Embryonic facial prominence (tissue), 1 donor: ENCODE data around the gene LCE1D.

ENCODE experiments used
- DNase-seq: peaks from one replicate; pipeline ENCODE4 v3.0.0-alpha.2; 2016; ENCODE audit errors: extremely low spot score

The LCE1D gene, protein sequence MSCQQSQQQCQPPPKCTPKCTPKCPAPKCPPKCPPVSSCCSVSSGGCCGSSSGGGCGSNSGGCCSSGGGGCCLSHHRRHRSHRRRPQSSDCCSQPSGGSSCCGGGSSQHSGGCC

DNA sequence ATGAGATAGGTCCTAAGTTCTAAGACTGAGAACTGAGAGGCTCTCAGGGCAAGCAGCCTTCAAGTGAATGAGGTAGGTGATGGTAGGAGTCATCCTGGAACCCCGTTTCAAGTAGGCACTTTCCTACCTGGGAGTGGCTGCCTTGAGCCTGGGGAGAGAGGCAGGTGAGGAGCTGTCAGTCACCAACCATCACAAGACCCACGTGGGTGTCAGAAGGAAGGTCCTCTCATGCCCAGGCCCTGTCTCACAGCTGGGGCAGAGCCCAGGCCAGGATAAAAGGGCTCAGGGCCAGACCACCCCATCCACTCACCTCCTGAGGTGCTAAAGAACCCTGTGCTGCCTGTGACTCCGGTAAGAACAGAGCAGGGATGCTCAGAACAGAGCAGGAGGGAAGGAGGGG is at the start of gene LCE1D:
Gene LCE1D, plus strand, starts transcription at position 301 of the 400 bp plus-strand sequence. CDS start 1,074 bp downstream, outside the sequence.
- DNase-seq: no peak

DNA sequence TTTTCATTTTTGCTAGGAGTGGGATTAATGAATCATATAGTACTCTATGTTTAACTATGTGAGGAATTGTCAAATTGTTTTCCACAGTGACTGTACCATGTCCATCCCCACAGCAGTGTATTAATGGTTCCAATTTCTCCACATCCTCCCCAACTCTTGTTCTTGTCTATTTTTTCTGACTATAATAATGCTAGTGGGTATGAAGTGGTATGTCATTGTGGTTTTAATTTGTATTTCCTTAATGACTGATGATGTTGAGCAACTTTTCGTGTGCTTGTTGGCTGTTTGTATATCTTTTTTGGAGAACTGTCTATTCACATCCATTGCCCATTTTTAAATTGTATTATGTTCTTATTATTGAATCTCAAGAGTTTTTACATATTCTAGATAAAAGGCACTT is 48.7 kb upstream of the LCE1D start:
- DNase-seq: no peak

DNA sequence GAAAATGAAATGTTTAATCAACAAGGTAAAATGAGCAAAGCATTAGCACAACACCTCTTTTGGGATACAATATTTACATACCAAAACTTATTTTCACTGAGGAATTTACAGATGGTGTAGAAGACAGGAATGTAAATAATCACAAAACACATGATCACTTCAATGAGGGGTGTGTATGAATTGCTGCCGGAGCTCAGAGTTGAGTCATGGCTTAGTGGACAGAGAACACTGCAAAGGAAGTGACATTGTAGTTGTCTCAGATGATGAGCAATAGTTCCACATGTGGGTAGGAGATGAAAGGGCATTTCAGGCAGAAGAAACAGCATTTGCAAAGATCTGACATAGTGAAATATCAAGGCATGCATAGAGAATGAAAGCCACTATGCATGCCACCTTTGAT is 44.3 kb upstream of the LCE1D start:
- DNase-seq: no peak

DNA sequence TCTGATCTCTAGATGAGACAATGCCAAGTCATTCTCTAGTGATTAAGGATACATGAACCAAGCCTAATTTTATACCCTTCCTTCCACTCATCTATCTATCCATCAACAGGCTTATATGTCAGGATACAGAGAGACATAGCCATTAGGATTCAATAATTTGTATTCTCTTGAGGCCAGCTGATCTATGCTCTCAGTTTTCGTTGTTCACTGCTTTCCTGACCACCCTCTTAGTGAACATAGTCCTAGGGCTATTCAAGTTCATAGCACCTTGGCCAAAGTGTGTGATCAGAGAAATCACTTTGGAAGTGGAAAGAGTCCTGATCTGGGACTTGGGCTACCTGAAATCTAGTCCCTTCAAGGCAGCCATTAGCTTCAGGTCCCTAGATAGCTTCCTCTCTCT is 42.9 kb upstream of the LCE1D start:
- no peak for DNase-seq

DNA sequence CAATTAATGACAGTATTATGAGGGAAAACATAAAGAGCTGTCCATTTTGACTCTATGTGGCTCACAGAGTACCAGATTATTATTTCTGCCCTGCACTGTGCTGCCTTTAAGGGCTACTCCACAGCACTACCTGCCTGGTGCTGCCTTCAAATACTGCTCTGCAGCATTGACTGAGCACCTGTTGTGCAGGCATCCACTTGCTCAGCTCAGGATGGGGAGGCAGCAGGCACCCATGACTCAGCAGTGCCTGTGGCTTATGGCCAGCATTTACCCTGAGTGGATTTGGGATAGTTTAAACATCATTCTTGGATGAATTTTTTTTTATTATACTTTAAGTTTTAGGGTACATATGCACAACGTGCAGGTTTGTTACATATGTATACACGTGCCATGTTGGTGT is 39.6 kb upstream of the LCE1D start:
- DNase-seq: no peak

DNA sequence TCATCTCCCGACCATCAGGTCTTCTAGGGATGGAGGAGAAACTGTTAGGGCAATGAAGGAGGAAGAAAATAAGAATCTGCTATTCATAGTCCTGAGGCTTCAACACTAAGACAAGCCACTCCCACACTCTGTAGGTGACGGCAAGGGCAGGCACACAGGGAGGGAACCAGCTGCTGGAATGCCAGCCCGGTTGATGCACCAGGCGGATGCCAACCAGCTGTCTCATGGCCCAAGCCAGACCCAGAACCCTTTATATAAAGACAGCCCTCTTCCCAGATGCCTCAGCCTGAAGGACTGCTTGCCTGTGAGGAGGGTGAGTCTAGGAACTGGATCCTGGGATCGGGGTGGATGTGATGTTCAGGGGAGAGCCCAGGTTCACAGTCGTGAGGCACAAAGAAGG is 38.8 kb upstream of the LCE1D start, which contains the start of gene KPRP:
Gene KPRP, plus strand, starts transcription at position 279 of the 400 bp plus-strand sequence. CDS start 1,564 bp downstream, outside the sequence.
- DNase-seq: no peak

DNA sequence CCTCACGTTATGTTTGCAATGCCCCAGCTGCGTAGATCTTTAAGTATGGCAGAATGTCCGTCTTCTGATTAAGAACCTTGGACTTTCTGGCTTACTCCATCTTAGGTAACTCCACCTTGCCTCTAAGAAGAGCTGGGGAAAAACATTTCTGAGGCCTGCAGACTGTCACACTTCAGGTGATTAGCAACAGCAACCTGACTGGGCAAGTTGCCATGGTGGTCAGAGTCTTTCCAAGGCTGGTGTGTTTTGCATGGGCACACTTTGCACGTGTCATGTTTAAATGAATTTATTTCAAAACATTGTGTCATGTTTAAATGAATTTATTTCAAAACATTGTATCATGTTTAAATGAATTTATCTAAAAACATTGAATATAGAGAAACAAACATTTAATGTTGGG is 37.9 kb upstream of the LCE1D start:
- no peak for DNase-seq

DNA sequence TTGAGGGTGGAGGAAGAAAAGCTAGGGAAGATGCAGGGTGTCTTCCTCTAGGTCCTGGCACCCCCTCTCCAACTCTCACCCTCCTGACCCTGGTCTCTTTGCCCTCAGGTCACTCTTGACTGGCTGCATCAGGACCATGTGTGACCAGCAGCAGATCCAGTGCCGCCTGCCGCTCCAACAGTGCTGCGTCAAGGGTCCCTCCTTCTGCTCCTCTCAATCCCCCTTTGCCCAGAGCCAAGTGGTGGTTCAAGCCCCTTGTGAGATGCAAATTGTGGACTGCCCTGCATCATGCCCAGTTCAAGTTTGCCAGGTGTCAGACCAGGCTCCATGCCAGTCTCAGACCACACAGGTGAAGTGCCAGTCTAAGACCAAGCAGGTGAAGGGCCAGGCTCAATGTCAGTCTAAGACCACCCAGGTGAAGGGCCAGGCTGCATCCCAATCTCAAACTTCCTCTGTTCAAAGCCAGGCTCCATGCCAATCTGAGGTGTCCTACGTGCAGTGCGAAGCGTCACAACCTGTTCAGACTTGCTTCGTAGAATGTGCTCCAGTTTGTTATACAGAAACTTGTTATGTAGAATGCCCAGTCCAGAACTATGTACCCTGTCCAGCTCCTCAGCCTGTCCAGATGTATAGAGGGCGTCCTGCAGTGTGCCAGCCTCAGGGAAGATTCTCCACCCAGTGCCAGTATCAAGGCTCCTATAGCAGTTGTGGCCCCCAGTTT is 36.9 kb upstream of the LCE1D start:
- DNase-seq: no peak

DNA sequence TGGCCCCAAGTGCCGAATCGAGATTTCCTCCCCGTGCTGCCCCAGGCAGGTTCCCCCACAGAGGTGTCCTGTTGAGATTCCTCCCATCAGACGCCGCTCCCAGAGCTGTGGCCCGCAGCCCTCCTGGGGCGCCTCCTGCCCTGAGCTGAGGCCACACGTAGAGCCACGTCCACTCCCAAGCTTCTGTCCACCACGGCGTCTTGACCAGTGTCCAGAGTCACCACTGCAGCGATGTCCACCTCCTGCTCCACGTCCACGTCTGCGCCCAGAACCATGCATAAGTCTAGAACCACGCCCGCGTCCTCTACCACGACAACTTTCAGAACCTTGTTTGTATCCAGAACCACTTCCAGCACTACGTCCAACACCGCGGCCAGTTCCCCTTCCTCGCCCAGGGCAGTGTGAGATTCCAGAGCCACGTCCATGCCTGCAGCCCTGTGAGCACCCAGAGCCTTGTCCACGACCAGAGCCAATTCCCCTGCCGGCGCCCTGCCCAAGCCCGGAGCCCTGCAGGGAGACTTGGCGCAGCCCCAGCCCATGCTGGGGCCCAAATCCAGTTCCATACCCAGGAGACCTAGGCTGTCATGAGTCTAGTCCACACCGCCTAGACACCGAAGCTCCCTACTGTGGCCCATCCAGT is 35.9 kb upstream of the LCE1D start:
- no peak for DNase-seq

DNA sequence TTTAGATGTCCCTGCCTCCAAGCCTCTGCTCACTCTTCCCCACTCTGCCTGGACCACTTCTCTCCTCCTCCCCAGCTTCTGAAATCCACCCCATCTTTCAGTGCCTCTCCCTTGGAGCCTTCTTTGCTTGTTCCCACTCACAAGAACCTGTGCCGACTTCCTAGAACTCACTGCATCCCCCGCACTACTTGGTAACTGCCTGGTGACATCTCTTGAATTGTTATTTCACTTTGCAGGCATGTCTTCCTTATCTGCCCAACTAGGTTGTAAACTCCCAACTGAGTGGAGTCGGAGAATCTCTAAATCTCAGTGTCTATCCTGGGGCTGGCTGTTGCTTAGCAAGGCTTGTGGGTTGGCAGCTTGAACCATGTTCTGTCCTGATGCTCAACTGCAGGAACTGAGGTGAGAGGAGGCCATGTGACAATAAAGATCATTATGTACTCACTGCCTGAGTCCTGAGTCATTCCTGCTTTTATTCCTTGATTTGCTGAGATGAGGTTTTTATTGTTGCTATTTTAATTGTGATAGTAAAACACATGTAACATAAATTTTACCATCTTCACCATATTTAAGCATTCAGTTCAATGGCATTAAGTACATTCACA is 34.8 kb upstream of the LCE1D start:
- no peak for DNase-seq

DNA sequence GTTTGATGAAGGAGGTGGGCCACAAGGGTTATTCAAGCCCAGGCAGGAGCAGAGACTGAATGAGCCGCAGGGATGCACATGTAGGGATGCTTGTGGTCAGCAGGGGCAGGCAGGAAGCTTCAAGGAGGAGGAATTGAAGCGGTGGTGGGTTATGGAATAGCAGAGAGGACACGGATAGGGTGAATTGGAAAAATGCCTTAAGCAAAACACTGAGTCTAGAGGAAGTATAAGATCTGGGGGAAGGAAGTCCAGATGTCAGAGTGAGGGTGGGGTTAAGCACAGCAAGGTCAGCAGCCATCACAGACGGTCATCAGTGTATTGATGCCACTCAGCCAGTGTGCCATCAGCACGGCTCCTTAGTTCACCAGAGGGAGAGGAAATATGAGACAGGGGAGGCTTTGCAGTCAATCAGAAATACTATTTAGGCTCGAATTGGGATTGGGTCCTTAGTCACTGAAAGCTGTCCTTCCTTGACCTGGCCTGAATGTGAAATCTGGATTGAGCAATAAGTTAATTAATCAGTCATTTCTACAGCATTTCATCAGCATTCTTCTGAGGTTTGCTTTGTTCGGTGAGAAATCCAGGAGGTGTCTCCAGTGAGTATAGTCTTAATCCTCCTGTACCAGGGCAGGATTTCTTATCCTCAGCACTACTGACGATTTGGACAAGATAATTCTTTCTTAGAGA is 27.5 kb upstream of the LCE1D start:
- DNase-seq: no peak

DNA sequence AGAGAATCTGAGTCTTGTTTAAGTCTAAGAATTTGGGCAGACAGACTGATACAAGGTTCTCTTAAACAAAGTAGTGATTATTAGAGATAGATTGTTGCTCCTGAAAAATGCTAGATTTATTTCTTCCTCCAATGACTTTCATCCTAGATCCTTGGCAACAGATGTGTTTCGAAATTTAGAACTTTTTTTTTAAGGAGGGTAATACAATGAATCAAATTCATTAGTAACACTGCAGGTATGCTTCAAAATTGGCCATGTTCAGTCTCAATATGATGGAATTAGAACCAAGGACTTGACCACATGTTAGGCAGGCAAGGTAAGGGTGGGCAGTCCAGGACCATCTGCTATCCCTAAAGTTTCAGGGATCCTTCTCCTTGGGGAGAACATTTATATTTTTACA is 26.1 kb upstream of the LCE1D start:
- DNase-seq: no peak

DNA sequence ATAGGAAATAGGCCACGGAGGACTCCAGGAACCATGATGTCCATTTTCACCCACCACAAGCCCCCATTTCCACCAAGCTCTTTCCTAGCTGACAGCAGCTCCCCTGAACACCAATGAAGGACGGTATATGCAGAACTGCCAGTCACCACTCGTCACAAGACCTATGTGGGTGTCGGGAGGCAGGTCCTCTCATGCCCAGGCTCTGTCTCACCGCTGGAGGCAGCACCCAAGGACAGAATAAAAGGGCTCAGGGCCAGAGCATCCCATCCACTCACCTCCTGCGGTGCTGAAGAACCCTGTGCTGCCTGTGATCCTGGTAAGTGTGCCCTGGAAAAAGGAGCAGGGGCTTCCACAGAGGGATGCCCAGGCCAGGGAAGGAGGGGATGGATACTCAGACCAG is 21.6 kb upstream of the LCE1D start, which contains the start of gene LCE1F:
Gene LCE1F, plus strand, starts transcription at position 266 of the 400 bp plus-strand sequence. CDS start 1,232 bp downstream, outside the sequence.
- no peak for DNase-seq

DNA sequence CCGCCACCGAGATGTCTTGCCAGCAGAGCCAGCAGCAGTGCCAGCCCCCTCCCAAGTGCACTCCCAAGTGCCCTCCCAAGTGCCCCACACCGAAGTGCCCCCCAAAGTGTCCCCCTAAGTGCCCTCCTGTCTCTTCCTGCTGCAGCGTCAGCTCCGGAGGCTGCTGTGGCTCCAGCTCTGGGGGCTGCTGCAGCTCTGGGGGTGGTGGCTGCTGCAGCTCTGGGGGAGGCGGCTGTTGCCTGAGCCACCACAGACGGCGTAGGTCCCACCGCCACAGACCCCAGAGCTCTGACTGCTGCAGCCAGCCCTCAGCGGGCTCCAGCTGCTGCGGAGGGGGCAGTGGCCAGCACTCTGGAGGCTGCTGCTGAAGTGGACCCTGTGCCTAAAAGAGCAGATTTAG is 20.2 kb upstream of the LCE1D start:
- no peak for DNase-seq

DNA sequence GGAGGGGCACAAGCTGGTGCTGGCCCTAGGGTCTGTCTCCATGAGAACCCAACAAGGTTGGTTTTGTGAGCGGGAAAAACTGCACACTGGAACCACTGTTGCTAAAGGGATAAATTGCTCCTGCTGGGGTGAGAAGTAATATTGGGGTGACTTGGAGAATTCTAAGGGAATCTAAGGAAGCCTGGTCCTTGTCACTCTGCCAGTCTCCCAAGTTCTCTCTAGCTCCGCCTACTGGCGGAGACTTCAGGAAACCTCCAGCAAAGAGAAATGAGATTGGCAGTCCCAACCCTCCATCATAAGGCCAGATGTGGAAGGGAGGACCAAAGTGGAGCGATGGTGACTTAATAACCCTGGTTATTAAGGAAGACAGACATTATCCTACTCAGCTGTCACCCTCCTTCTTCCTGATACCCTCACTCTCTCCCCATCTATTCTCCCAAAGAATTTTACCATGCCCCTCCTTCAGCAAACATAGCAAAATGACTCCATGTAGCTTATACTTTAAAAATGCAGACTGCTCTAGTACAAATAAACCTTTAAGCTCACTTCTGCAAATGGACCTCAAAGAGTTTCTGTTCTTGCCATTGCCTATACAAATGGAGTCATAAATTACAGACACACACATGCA is 18.9 kb upstream of the LCE1D start:
- no peak for DNase-seq

DNA sequence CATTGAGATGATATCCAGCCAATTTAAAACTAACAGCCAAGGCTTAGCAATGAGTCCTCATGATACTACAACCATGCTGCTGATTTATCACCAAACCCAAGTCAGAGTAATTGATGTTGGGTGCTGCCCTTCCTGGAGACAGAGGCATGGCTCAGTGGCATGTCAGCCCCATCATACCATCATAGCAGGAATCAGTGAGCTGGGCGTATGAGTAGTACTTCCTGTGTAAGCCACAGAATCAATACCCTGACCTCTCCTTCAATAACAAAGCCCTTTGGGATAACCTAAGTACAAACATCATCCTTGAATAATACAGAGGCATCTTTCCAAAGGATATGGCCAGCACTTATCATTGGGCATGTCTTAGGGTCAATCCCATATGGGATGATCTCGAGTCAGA is 13.4 kb upstream of the LCE1D start:
- DNase-seq: no peak

DNA sequence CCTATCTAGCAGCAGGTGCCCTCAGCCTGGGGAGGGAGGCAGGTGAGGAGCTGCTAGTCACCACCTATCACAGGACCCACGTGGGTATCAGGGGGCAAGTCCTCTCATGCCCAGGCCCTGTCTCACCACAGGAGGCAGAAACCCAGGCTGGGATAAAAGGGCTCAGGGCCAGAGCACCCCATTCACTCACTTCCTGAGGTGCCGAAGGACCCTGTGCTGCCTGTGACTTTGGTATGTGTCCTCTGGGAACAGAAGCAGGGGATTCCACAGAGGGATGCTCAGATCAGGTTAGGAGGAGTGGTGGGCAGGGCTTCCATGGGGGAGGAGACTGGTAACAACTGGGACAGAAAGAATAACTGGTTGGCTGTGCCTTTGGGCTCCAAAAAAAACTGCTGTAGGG is 10.4 kb upstream of the LCE1D start, which contains the start of gene LCE1E:
Gene LCE1E, plus strand, starts transcription at position 181 of the 400 bp plus-strand sequence. CDS start 1,043 bp downstream, outside the sequence.
- no peak for DNase-seq

DNA sequence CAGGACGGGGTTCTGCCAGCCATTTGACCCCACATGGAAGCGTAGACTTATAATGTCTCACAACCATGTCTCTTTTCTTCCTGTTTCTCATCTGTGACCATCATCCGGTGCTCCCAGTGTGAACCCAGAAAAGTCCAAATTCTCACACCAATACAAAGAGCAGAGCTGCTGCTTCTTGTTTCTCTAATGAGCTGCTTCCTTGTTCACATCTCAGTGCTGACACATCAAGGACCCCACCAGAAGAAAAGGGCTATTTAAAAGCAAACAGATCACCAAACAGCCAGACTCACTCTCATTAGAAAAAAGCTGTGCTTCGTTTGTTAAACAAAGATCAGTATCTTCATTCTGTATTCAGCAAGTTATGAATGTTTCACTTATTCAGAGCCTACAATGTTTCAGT is 835 bp upstream of the LCE1D start:
- no peak for DNase-seq

DNA sequence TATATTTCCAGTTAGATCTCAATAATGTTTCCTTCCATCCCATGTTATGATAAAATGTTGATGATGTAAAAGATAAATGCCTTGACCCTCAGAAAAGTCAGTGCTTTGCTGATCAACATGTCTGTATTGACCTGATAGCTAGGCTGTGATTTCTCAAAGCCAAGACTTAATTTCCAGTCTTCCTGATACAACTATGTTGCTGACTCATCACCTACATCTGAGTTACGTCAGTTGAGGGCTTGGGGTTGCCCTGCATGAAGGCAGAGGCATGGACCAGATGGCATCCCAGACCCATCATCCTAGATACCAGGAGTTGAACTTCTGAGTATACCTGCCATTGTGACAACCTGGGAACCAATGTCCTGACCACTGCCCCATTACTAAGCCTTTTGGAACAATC is 4.8 kb downstream of the LCE1D start:
- no peak for DNase-seq

DNA sequence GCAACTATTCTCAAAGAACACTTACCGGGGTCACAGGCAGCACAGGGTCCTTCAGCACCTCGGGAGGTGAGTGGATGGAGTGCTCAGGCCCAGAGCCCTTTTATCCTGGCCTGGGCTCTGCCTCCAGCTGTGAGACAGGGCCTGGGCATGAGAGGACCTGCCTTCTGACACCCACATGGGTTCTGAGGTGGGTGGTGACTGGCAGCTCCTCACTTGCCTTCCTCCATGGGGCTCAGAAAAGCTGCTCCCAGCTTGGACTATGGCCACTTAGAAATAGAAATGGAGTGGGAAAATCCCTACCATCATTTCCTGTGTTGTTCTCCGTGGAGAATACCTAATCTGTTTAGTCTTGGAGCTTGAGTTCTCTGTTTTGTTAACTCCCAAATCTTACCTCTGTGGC is 10.1 kb downstream of the LCE1D start, which contains the start of gene LCE1C:
Gene LCE1C, minus strand, starts transcription at position 76 of the 400 bp plus-strand sequence. CDS start 1,173 bp downstream, outside the sequence.
- DNase-seq: no peak

DNA sequence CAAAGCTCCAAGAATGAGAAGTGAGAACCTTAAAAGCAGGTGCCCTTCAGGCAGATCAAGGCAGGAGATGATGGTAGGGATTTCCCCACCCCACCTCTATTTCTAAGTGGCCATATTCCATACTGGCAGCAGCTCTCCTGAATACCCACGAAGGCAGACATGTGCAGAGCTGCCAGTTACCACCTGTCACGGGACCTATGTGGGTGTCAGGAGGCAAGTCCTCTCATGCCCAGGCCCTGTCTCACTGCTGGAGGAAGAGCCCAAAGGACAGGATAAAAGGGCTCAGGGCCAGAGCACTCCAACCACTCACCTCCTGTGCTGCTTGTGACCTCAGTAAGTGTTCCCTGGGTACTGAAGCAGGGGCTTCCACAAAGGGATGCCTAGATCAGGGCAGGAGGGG is 14.5 kb downstream of the LCE1D start:
- no peak for DNase-seq
